ENCODE data around the gene NEIL1.
"Not testable (repeated sequence)": the region's sequence is repeated elsewhere in the genome, so short reads cannot be mapped to it uniquely, and the experiment has no call there.

NEIL1 gene

GRCh38 chr15:75380773-75381172 is 33.9 kb downstream of the NEIL1 start:
- no peak for DNase-seq (ENCODE audit: low spot score)

GRCh38 chr15:75383986-75384385 is 37.1 kb downstream of the NEIL1 start:
- DNase-seq (ENCODE audit: low spot score) = not testable (repeated sequence)

GRCh38 chr15:75389791-75390382 is 43.0 kb downstream of the NEIL1 start:
- DNase-seq (ENCODE audit: low spot score) = no peak

- DNase-seq (ENCODE audit: low spot score) = no peak
These were observed 50.7 kb downstream of the NEIL1 start for GRCh38 chr15:75397494-75397893.

- no peak for DNase-seq (ENCODE audit: low spot score)
These were observed 57.1 kb downstream of the NEIL1 start for GRCh38 chr15:75403892-75404291.
